Stimulated activated CD4-positive, alpha-beta T cell treated with anti-CD3 and anti-CD28 coated beads, Interleukin-1b, Interleukin-23, amount 100 ng/mL, for 48 hours (primary cell): ENCODE results near the gene TRIM39.
"Not testable (repeated sequence)": the region's sequence is repeated elsewhere in the genome, so short reads cannot be mapped to it uniquely, and the experiment has no call there.

Source experiments
- DNase-seq: peaks from one replicate; pipeline ENCODE4 v3.0.0-alpha.2; 2020

Gene TRIM39

DNA sequence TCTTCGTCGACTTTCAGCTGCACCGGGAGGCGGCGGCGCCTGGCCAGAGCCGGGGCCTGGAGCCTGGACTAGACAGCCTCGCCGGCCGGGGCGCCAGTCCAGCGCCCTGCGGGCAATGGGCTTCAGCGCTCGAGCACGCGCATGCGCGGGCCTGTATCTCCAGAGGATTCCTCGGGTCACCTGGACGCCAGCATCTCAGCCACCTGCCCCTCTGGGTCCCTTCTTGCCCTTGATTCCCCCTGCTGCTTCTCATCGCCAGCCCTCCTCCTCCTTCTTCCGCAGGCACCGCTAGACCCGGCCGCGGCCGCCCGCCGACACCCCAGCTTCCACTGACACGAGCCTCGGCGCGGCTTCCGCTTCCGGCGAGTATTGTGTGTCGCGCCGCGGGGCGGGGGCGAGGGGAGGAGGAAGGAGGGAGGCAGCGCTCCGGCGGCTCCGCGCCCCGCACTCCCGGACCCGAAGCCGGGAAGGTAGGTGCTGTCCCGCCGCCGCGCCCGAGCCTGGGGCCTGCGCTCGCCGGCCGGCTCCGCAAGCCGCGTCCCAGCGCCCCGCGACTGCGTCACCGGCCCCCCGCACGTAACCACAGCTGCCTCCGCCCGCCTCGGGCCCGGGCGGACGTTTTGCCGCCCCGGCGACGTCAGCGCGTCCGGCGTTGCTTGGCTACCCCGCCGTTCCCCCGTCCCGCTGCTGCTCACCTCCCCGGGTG lies at the start of gene TRIM39:
TSS of gene TRIM39 (plus strand) at position 402 of the 706 bp plus-strand sequence. CDS start 2,391 bp downstream, outside the sequence.
- DNase-seq = peak; percentile 89

DNA sequence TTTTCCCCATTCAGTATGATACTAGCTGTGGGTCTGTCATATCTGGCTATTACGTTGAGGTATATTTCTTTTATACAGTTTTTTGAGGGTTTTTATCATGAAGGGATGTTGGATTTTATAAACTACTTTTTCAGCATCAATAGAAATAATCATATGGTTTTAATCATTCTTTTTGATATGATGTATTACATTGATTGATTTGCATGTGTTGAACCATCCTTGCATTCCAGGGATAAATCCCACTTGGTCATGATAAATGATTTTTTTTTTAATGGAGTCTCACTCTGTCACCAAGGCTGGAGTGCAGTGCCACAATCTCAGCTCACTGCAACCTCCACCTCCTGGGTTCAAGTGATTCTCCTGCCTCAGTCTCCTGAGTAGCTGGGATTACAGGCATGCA lies 45.7 kb upstream of the TRIM39 start:
- not testable (repeated sequence) for DNase-seq

DNA sequence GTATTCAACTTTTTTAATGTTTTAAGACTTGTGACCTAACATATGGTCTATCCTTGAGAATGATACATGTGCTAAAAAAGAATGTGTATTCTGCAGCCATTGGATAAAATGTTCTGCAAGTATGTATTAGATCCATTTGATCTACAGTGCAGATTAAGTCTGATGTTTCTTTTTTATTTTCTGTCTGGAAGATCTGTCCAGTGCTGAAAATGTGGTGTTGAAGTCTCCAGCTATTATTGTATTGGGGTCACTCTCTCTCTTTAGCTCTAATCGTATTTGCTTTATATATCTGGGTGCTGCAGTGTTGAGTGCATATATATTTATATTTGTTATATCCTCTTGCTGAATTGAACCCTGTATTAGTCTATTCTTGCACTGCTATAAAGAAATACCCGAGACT lies 44.2 kb upstream of the TRIM39 start:
- DNase-seq = no peak

DNA sequence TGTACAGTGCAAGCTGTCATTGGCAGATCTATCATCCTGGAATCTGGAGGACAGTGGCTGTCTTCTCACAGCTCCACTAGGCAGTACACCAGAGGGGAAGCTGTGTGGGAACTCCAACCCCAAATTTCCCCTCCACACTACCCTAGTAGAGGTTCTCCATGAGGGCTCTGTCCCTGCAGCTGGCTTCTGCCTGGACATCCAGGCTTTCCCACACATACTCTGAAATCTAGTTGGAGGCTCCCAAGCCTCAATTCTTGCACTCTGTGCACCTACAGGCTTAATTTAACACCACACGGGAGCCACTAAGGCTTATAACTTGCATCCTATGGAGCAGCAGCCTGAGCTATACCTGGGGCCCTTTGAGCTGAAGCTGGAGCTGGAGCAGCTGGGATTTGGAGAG lies 43.0 kb upstream of the TRIM39 start:
- DNase-seq = no peak

DNA sequence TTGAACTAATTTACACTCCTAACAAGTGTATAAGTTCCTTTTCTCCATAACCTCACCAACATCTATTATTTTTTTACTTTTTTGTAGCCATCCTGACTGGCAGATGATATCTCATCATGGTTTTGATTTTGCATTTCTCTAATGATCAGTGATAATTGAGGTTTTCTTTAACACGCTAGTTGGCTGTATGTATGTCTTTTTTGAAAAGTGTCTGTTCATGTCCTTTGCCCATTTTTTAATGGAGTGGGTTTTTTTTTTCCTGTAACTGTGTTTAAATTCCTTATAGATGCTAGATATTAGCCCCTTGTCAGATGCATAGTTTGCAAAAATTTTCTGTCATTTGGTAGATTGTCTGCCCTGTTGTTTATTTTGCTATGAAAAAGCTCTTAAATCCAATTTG lies 39.6 kb upstream of the TRIM39 start:
- no peak for DNase-seq

DNA sequence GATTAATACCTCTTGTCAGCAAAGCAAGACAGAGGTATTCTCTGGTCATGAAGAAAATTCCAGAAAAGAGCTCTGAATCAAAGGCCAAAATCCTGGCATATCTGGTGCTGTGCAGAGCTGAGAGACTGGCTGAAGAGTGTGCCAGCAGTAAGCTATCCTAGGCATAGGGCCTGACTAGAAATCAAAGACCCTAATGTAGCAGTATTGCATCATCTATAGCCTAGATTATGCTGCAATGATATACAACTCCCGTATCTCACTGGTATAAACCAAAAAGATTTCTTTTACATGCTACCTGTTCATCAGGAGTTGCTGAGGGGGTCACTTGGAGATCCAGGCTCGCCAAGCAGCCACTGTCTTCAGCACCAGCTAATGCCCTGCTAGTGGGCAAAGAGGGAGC lies 30.9 kb upstream of the TRIM39 start:
- DNase-seq = no peak

DNA sequence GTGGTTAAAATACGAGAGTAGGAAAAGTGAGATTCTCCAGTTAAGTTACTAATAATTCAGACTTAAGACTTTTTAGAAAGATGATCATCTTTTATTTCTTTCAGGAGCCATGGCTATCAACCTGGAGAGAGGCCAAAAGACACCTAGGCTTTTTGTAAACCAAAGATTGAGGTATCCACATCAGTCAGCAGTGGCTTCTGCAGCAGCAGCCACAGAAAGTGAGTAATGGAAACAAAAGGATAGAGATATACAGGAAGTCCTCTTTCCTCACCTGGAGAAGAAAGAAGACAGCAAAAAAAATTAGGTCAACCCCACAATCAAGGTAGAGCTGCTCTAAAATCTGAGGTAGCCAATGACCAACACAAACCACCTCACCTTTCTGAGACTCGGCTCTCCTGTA lies 22.7 kb upstream of the TRIM39 start:
- DNase-seq = no peak

DNA sequence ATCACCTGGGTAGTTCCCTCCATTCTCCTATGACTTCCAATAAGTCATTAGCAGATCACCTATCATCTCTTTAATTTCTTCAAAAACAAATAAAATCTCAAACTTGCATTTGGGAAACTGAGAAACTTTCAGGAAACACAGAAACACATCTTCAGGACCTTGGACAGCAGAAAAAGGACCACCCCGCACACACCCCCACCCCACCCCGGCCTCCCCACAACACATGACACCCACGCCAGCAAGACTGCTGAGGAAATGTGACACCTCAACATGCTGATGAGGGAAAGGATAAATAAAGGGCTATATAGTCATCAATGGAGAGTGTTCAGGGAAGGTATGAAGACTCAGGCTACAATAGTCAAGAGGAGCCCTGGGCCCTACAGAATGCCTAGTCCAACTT lies 15.6 kb upstream of the TRIM39 start:
- DNase-seq = no peak

DNA sequence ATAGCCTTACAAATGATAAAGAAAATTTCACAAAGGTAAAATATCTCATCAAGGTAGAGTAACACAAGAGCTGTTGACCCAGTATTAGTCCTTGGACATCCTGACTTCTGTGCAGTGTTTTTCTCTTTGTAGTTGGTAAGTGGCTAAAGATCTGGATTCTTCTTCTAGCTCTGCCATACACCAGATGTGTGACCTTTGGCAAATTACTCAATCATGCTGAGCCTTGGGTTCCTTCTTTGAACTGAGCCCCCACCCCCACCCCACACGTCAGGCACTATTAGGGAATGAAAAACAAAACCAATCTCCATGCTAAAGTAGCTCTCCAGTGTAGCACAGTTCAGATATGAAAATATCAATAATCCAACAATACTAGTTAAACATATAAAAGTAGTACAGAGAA lies 15.1 kb upstream of the TRIM39 start:
- no peak for DNase-seq

DNA sequence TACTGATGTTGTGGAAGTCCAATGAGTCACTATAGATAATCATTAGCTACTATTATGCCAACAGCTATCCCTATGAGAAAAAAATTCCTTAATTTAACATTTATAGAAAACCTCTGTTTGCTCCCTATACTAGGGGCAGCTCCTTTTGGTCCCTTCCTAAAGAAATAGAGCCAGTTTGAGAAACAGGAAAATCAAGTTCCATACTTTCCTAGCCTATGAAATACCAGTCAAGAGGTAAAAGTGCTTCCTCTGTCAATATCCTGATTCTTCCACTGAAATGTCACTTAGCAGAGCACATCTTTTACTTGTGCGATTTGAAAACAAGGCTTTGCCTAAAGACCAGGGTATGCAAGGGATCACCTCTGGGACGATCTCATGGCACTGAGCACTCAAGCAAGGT lies 14.5 kb upstream of the TRIM39 start:
- DNase-seq = no peak

DNA sequence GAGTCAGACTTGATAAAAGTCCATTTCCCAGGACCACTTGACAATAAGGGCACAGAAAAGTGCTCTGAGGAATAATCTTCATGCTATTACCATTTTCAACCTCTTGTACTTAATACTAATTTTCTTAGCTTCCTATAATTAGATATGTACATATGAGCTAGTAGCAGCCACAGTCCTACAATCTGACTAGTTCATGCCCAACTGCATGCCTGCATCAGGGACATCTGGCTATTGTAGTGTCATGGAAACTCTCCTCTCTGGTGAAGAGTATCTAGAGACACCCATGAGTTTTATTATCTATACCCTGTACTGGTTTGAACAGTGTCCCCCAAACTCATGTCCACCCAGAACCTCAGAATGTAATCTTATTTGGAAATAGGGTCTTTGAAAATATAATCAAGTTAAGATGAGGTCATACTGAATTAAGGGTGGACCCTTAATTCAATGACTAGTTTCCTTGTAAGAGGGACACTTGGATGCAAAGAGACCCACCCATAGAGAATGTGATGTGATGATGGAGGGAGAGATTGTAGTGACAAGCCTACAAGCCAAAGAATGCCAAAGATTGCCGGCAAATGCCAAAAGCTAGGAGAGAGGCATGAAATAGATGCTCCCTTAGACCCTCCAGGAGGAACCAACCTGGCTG lies 13.9 kb upstream of the TRIM39 start:
- DNase-seq = no peak

DNA sequence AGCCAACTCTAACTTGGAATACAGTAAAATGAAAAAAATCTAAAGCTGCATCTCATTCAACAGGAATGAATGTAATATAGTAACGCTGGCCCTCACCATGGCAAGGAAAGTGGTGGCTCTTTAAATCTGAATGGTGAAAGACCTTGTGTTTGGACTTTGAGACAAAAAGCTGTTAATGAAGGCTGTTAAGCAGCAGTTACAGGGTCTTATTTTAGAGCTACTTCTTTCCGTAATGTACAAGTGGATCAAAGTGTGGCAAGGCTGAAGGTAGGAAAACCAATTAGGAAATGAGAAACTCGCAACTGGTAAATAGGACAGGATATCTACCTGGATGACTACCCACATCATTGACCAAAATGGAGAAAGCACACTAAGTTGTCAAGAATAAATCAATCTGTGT lies 11.6 kb upstream of the TRIM39 start:
- no peak for DNase-seq

DNA sequence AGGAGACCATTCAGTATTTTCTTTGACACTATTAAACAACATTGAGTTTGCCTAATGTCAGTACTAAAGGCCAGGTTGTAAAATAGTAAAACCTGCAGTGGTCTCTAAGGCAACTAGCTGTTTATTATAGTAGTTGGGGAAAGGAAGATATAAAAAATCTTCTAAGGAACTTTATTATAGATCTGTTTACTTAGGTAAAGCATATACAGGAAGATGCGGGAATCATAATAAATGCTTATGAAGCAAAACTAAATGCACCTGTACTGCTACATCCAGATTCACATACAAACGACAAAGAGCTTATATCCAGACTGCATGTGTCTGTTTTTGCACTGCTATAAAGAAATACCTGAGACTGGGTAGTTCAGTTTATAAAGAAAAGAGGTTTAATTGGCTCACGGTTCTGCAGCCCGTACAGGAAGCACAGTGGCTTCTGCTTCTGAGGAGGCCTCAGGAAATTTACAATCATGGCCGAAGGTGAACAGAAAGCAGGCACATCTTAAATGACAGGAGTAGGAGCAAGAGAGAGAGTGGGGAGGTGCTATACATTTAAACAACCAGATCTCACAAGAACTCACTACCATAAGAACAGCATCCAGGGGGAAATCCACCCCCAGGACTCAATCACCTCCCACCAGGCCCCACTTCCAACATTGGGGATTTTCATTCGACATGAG lies 8.7 kb upstream of the TRIM39 start:
- no peak for DNase-seq

DNA sequence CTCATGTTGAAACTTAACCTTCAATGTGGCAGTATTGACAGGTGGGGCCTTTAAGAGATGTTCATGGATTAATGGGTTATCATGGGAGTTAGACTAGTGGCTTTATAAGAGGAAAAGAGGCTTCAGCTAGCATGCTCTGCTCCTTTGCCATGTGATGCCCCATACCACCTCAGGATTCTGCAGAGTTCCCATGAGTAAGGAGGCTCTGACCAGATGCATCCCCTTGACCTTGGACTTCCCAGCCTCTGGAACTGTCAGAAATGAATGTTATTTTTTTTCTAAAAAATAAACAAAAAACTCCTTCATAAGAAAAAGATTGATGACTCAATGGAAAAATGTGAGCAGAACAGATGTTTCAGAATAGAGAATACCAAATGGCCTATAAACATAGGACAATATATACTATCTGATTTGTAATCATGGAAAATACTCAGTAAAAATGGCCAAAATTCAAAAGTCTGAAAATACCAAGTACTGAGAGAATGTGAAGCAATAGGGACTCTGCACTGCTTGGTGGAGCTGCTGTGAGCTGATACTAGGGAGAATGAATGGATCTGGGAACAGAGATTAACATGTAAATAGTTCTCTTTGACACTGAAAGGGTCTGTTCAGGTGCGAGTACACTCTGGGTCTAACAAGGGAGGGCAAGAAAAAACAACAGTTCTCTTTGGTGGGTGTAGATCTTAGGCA lies 7.4 kb upstream of the TRIM39 start:
- no peak for DNase-seq

DNA sequence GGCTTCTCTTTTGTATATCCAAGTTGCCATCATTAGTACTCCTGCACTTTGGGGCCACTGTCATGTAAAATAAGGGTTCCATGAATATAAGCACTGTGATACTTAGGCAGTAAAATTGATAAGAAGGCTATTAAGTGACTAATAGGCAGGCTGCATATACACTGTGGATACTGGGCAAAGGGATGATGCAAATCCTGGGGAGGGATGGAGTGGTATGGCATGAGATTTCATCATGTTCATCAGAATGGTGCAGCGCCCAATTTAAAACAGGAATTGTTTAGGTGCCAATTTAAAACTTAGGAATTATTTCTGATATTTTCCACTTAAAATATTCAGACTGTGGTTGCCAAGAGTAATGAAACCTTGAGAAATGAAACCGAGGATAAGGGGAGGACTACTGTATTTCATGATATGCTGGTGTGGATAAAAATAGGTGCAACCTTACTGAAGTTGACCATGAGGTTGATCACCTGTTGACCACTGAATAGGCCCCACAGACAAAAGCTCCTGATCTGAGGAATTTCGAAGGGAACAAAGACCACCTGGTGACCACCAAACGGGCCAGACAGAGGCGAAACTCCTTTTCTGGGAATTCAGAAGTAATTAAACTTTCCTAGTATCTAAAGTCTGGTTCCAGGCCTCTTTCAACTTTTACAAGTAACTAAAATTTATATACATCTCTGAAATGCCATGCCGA lies 4.9 kb upstream of the TRIM39 start:
- no peak for DNase-seq

DNA sequence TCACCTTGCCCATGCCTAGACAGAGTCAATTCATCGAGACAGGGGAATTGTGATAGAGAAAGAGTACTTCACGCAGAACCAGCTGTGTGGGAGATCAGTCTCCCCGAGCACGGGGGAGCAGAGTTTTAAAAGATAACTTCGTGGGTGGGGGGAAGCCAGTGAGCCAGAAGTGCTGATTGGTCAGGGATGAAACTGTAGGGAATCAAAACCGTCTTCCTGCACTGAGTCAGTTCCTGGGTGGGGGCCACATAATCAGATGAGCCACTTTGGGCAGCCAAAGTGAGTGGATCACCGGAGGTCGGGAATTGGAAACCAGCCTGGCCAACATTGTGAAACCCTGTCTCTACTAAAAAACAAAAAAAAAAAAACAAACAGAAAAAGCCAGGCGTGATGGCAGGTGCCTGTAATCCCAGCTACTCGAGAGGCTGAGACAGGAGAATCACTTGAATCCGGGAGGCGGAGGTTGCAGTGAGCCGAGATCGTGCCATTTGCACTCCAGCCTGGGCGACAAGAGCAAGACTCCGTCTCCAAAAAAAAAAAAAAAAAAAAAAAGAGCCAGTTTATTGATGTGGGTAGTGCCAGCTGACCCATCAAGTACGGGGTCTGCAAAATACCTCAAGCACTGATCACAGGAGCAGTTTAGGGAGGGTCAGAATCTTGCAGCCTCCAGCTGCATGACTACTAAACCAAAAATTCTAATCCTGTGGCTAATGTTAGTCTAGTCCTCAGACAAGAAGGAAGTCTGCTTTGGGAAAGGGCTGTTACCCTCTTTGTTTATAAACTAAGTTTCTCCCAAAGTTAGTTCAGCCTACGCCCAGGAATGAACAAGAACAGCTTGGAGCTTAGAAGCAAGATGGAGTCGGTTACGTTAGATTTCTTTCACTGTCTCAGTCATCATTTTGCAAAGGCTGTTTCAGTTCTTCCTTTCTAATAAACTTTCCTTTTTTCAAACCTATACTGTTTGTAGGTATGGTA lies 3.9 kb upstream of the TRIM39 start:
- DNase-seq = peak; percentile 13

DNA sequence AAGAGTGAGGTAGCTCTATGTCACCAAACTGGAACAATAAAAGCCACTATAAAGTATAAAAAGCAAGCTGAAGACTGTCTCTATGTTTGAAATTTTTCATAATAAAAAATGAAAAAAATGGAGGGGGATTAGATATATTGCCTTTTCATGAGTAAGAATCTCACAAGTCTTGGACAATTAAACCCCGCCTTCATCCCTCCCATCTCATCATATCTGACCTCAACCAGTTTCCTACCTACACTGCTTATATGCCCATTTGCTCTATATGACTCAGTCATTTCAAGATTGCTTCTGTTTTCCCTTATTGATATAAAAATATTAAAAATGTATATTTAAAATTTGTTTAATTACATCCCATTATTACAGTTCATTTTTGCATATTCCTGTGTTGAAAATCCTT lies 2.9 kb upstream of the TRIM39 start:
- no peak for DNase-seq

DNA sequence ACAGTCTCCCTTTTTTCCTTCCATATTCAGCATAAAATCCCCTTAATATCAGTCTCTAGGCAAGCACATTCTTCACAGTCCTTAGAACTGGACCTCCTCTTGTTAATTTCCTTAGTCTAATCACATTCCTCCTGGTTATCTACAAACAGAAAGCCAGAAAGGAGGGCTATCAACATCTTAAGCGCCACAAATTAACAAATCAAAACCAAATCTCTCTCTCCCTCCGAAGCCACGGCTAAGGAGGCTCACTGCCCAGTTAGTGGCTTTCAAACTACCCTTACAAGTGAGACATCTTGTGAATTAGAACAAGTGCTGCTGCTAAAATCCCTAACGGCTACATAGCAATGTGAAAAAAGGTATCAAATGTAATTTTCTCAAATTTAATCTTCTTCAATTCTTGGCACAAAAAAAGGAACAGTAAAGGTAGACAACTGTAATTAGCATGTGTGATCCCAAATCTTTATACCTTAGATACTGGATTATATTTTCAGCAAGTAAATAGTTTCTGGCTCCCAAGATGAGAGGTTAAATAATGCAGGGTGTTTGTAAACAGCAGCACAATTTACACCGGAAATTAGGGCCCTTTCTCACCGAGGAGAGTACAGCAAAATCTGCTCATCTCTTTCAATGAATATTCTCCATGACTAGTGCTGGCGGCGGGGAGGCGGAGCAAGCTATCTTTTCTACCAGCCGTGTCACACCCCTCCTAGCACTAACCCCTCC lies 1.4 kb upstream of the TRIM39 start:
- DNase-seq = peak; percentile 90

DNA sequence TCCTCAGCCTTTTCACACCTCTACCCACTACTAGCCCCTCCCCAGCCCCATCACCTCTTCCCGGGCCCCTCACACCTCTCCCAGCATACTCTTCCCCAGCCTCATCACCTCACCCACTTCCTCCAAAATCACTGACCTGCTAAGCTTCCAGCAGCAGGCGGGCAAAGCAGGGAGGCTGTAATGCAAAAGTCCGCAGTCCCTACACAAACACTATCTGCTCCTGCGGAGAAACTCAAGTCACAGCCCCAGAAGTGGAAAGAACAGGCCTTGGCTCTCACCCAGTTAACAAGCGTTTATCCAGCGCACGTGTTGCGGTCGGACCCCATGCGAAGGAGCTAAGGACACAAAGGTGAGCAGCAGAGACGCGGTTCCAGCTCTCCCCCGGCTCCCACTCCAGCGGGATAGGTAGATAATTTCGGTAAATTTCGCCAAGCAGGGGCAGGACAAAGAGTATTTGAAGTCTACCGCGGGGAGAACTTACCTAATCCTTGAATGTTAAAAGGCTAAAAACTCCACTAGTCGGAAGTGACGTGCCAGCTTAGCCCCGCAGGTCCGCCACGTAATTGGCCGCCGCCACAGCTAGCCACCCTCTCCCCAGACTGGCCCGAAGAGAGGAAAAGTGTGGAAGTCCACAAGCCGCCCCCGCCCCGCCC lies 728 bp upstream of the TRIM39 start:
- peak; percentile 75 for DNase-seq

DNA sequence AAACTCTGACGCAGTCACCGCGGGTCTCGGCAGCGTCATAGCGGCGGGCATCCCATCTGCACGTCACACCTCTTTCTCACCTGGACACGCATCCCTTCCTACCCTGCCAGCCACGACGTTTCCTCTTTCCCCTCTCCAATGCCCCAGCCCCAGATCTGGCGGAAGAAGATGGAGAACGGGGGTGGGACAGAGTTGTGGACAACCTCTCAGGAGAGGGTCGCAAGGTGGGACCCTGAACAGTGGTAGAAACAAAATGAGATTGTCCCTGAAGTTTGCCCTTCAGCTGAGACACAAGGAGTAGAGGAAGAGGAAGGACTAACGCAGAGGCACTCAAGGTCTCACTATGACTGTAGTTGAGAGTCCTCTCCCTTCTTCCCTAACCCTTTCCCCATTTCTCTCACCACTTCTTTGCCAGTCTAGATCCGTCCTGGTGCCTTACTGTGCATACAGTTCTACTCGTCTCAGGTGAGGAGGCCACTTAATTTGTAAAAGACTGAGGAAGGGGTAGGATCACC lies 562 bp downstream of the TRIM39 start:
- DNase-seq = no peak
